Fibroblast of upper back skin (primary cell): ENCODE measurements around the gene DVL1.
"Not testable (repeated sequence)": the region's sequence is repeated elsewhere in the genome, so short reads cannot be mapped to it uniquely, and the experiment has no call there.

Experiments used
- DNase-seq: peaks from one replicate; pipeline ENCODE4 v3.0.0-alpha.2; 2013

DVL1 gene

DNA sequence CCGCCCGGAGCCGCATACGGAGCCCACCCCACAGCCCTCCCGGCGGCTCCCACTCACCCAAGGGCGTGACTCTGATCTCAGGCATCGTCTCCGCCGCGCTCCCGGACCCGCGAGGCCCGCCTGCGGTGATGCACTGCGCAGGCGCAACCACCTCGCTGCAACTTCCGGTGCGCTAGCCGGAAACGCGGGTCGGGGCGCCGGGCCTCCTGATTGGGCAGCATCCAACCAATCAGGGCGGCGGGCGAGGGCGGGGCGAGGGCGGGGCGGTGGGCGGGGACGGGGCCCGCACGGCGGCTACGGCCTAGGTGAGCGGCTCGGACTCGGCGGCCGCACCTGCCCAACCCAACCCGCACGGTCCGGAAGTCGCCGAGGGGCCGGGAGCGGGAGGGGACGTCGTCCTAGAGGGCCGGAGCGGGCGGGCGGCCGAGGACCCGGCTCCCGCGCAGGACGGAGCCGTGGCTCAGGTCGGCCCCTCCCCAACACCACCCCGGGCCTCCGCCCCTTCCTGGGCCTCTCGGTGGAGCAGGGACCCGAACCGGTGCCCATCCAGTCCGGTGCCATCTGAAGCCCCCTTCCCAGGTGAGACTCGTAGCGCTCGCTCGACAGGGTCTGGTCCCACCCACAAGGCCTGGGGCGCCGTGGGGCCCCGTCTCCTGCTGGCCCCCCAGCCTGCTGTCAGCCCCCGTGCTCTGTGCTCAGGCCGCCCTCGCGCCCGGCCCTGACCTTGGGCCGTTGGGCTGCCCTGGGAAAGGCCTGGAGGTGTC, 24.5 kb downstream of the DVL1 start, which contains the start of the genes CPTP and INTS11:
Gene CPTP (plus strand): TSS at position 279 of the 764 bp plus-strand sequence. CDS start 2,109 bp downstream, outside the sequence.
Gene INTS11 (minus strand): TSS at position 137 of the 764 bp plus-strand sequence. CDS start 52 bp downstream, at position 85.
- DNase-seq: peak; percentile 90

- DNase-seq: no peak
Measured at GRCh38 chr1:1324084-1324523, 25.1 kb downstream of the DVL1 start.

- DNase-seq: no peak
Measured at GRCh38 chr1:1322952-1323351, 26.3 kb downstream of the DVL1 start.

DNA sequence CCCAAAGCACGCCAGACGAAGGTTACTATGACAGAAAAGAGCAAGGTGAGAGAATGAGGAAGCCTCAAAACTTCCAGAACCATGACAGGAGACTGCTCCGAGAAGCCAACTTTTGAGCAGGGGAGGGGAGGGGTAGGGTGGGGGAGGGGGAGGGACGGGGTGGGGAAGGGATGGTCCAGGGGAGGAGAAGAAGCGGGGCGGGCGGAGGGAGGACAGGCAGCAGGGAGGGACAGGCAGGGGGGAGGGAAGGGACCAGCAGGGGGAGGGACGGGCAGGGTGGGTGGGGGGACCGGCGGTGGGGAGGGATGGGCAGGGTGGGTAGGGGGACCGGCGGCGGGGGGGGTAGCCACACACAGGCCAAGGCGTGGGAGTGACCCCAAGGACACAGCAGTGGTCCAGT, 26.8 kb downstream of the DVL1 start:
- DNase-seq: no peak

- DNase-seq: no peak
Measured at GRCh38 chr1:1321477-1321876, 27.7 kb downstream of the DVL1 start.

DNA sequence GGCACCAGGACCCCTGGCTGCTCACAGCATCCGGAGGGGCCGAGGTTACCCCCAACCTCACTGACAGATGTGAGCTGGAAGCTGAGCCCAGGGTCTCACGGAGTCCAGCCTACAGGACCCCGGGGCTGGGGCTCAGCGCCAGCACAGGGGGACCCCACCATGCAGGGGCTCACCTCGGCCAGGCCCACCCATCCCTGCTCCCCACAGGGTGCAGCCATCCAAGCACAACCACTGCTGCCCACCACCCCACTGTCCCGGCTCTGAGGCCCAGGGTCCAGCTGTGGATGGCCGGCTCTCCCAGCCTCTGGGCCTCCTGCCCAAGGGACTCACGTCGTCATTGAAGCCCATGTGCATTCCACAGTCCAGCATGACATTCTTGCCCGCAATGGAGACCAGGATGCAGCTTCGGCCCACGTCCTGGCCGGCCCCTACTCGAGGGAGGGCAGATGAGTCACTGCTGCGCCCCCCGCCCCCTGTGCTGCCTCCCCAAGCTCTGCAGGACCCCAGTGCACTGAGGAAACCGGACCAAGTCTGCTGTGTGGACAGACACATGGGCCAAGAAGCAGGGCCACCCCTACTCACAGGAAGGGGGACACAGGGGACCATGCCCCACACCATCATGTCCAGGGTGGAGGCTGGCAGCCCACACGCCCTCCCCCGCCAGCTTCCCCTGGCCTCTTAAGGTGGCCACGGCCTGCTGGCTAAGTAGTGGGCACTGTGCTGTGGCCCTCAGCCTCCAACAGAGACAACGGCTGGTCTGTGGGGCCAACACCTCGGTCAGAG, 28.4 kb downstream of the DVL1 start:
- no peak for DNase-seq

DNA sequence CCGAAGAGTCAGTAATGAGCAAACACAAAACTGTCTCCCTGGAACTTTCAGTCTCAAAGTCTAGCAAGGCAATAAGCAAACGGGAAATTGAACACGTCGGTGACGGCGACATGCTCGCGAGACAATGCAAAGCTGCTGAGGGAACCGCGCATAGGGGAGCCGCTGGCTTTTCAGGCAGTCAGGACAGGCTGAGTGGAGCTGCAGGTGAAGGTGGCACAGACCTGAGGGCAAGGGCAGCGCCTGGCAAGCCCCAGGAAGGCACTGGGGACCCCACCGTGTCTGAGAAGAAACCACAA, 29.6 kb downstream of the DVL1 start:
- no peak for DNase-seq

GRCh38 chr1:1318777-1319645, 30.2 kb downstream of the DVL1 start:
- no peak for DNase-seq

GRCh38 chr1:1318131-1318652, 31.0 kb downstream of the DVL1 start:
- peak; percentile 92 for DNase-seq

- no peak for DNase-seq
Measured at GRCh38 chr1:1317420-1317819, 31.8 kb downstream of the DVL1 start.

DNA sequence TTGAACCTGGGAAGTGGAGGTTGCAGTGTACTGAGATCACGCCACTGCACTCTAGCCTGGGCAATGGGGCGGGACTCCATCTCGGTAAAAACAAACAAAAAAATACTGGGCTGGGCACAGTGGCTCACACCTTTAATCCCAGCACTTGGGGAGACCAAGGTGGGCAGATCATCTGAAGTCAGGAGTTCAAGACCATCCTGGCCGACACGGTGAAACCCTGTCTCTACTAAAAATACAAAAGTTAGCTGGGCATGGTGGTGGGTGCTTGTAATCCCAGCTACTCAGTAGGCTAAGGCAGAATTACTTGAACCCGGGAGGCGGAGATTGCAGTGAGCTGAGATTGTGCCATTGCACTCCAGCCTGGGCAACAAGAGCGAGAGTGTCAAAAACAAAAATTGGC, 33.0 kb downstream of the DVL1 start:
- DNase-seq: not testable (repeated sequence)

DNA sequence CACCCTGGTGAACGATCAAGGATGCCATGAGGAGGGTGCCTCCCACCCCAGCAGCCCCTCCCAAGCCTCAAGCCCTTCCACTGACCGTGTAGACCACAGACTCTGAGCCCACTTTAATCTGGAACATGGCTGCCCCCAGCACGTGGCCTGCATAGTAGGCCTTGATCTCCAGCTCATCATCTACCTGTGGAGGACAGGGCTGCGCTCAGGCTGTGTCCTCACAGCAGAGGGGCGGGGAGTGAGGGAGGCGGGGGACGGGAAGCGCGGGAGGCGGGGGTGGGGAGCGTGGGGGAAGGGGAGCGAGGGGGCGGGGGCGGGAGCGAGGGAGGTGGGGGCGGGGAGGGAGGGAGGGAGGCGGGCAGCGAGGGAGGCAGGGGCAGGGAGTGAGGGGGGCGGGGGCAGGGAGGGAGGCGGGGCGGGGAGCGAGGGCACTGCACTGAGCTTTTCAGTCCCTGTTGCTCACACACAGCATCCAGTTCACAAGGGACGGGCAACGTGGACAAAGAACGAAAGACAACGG, 33.7 kb downstream of the DVL1 start:
- no peak for DNase-seq

DNA sequence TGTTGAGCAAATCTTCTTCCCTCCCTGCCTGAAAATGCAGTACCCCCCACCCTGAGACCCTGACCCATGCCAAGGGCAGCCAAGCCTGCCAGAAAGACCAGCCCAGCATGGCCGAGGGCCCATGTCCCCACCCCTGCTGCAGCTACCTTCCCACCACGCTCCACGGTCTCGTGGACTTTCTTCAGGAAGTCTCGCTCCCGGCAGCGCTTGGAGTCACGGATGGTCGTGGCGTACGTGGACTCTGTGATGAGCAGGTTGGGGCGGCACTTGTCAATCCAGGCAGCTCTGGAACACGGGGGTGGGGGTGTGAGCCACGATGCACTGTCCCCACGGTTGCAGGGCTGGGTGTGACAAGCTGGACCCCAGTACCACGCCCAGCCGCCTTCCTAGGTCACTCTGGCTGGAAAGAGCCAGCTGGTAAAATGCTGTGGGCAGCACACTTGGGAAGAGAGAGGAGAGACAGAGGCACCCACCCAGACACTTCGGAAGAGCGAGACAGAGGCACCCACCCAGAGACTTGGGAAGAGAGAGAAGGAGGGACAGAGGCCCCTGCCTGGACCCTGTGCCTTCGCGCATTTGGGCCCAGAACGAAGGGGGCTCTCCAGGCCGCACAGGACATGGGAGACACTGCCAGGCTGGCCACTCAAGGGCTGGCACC, 34.4 kb downstream of the DVL1 start:
- no peak for DNase-seq

DNA sequence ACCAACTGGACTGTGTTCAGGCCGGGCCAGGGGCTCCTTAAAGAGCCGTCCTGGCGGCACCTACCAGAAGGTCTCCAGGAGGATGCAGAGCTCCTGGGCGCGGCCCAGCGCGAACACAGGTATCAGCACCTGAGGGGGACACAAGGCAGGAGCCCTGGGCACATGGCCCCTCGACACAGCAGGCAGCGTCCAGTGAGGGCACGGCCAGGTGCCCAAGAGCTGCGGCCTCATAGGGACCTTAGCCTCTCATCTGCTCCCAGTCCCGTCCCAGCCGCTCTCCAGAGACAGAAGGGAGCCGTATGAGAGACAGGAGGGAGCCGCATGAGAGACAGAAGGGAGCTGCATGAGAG, 35.0 kb downstream of the DVL1 start:
- DNase-seq: no peak

DNA sequence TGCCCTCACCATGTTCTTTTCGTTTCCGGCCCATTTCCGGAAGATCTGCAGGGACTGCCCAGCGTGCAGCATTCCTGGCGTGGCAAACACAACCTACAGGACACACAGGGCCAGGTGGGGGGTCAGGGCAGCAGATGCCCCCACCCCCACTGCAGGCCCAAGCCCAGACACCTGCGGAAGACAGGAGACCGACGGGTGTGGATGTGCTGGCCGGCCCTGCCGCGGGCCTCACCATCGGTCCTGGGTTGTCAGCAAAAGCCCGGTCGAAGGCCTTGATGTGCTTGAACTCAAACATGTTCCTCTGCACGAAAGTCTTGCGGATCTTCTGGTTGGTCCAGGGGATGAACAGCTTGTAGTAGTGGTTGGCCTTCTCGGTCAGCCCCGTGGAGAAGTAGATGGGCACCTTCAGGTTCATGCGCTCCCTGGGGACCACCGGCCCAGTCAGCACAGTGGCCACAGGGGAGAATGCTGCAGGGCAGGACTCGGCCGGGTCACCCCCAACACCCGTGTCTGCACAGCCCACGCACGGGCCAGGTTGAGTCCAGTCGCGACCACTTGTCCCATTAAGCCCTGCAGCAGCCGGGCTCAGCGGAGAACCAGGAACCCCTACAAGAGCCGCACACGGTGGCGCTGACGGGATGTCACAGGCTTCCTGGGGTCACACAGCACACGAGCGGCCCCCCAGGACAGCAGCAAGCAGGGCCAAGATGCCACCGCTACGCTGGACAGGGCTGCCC, 35.5 kb downstream of the DVL1 start:
- no peak for DNase-seq

- no peak for DNase-seq
Measured at GRCh38 chr1:1312450-1313314, 36.5 kb downstream of the DVL1 start.

DNA sequence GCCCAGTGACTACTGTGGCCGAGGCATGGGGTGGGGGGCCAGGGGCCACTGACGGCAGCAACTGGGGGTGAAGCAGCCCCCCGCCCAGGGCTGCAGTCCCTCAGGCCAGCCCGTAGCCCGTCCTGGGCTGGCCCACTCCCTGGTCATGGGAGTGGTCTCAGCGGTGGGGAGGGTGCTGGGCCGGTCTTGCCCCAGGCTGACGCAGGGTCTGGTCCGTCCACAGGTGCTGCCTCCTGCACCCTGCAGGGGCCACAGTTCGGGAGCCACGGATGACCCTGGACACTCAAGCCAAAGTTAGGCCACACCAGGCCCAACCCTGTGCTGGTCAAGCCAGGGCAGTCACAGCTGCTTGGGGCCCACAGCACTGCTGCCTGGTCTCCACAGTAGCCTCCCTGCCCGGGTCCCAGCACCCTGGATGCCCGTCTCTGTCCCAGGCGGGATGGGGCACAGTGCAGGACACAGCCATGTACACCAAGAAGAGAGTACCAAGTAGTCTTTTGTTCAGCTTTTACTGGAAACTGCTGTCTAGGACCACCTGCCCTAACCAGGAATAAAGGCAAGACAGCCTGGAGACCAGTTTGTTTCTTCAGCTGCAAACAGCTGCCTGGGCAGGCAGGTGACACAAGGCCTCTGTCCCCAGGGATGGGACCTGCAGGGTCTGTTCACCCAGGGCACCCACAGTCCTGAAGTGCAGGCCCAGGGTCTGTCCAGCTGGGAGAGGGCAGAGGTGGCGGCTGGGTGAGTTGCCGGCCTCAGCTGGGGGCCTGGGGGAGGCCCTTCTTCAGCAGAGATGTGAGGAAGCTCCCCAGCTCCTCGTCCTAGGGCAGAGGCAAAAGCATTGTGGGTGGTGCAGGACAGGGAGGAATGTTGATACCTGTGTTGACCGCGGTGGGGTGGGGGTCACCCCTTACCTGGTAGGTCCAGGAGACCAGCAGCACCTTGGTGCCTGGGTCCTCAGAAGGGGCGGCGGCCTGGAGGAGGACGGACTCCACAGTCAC, 37.8 kb downstream of the DVL1 start:
- no peak for DNase-seq

DNA sequence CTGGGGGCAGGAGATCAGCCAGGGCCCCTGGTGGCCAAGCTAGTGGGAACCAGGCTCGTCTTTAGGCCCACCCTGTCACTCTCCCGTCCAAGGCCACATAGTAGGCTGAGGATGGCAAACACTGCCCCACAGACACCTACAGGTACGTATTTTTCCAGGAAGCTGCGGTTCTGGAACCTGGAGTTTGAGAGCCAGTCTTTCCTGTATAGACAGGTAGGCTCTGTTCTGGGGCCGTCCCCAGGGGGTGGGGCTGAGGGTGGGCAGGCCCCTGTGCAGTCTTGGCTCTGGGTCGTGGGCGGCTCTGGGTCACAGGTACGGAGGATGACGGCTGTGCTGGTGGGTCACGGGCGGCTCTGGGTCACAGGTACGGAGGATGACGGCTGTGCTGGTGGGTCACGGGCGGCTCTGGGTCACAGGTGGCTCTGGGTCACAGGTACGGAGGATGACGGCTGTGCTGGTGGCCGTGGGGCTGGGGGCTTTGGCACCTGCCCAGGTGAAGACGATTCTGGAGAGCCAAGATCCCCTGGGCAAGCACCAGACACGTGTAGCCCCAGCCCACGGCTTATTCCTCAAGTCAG, 38.7 kb downstream of the DVL1 start:
- DNase-seq: no peak

DNA sequence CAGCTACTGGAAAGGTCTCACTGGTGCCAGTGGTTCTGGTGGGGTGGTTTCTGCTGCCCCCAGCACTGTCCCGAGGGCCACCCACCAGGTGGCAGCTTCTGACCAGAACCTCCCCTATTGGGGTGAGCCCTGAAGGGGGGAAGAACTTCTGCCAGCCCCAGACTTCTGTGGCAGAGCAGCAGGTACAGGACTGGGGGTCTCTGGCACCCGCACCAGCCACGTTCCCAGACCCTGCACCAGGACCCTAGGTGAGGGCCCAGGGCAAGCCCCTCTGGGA, 39.2 kb downstream of the DVL1 start:
- DNase-seq: no peak
